ENCODE results near the gene POC1A.

DNA sequence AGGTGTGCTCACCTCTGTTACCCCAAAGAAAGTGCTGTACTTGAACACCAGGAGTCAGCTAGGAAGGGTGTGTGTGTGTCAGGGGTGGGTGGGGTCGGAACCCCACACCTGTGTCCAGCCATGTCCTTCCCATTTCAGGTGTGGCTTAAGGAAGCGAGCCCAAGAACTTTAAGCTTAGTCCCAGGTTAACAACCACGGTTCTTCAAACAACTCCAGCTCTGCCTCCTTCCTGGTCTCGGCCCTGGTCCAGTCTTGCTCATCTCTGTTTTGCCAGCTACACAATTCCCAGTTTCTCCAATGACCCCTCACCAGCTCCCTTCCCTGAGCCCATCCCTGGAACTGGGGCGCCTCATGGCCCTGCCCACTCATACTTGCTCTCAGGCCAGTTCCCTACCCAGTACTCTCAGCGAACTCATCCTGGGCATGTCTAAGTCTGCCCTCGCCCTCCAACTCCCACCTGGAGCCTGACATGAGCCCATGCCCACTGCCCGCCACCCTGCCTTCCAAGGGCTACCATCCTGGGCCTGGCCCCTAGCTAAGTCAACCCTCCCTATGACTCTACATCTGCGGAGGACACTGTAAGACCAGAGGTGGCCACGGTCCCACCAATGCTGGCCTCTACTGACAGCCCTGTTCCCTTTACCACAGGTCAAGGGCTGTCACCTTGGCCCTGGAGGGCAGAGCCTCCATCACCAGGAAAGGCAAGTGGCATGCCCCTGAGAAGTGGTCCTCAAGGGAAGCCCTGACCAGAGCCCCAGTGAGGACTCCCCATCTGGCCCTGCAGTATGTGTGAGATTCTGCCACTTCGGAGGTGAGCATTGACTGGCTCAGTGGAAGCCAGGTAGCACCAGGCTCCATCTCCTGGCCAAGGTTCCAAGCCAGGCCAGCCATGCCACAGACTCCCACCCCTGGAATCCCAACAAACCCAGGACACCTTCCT is 9.2 kb downstream of the POC1A start:
- TF ChIP-seq SUZ12 (IDR thresholded peaks at IDR 0.05; ENCODE audit: extremely low read depth, insufficient read depth, insufficient read length), result no peak
- no peak for TF ChIP-seq ZNF274 (IDR thresholded peaks at IDR 0.05; ENCODE audit: low read depth, low read length)
- no peak for TF ChIP-seq YY1 (IDR thresholded peaks at IDR 0.05; ENCODE audit: insufficient read depth, insufficient read length)

Measured in NT2/D1 (cell line).